Mesothelial cell of epicardium (in vitro differentiated cells): Measurements from ENCODE around the gene RRP36. TPM values are rescaled to one million over a fixed set of nuclear protein-coding genes. Genes with fewer than 3 reads are reported as not detected.
A peak's percentile ranks its signal among the peaks of the same experiment; 100 is the strongest.

ENCODE experiments used
- DNase-seq, 2 experiments: peaks; one replicate each; pipeline ENCODE4 v3.0.0; 2021; ENCODE audit warnings: low spot score in 2 of 2; ENCODE audit not compliant: unreplicated experiment in 2 of 2
- H3K27ac Mint-ChIP-seq: 2 replicates; pipeline ENCODE4 v1.8.0; 2021; ENCODE audit warnings: mixed read lengths
- H3K27me3 Mint-ChIP-seq: 2 replicates; pipeline ENCODE4 v1.8.0; 2021; ENCODE audit warnings: low read depth, mixed read lengths
- H3K36me3 Mint-ChIP-seq: 2 replicates; pipeline ENCODE4 v1.8.0; 2021; ENCODE audit warnings: mixed read lengths
- H3K4me1 Mint-ChIP-seq: 2 replicates; pipeline ENCODE4 v1.8.0; 2021; ENCODE audit warnings: mixed read lengths
- H3K4me3 Mint-ChIP-seq: 2 replicates; pipeline ENCODE4 v1.8.0; 2021; ENCODE audit warnings: mild to moderate bottlenecking, moderate library complexity, mixed read lengths
- H3K9me3 Mint-ChIP-seq: 2 replicates; pipeline ENCODE4 v1.8.0; 2021; ENCODE audit warnings: mixed read lengths
- total RNA-seq: library from RNA; stranded (reverse); gene quantifications from 3 replicates; pipeline ENCODE4 v1.2.1, GENCODE V29; 2021
- TF ChIP-seq, protein P1 (sequence below): fragments of 200-600 bp; sonication (generic); IDR thresholded peaks from one replicate; pipeline ENCODE4 v1.5.0; 2021; ENCODE audit warnings: antibody characterized with exemption; ENCODE audit not compliant: unreplicated experiment

RRP36 gene
- total RNA-seq, 1 donor from 2014 or later: 44.2 TPM

DNA sequence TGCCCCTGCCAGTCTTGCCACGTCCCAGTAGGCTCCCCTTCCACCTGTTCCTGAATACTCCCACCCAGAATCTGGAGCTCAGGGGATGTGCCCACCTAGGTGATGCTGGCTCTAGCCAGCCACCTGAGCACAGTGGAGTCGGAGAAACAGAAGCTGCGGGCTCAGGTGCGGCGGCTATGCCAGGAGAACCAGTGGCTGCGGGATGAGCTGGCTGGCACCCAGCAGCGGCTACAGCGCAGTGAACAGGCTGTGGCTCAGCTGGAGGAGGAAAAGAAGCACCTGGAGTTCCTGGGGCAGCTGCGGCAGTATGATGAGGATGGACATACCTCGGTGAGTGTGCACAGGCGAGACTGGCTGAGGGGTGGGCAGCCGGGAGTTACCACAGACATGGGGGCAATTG lies 41.4 kb downstream of the RRP36 start:
- Mint-ChIP-seq H3K9me3 (no peaks in the 10 kb centered on the region), H3K27ac (no peak overlapping the region), H3K4me1 (peaks cover 28% of the 10 kb centered on the region), H3K36me3 (peaks cover 29% of the 10 kb centered on the region), H3K27me3 (no peaks in the 10 kb centered on the region), H3K4me3 (no peak overlapping the region)
- DNase-seq: no peak
- TF ChIP-seq, protein P1, sequence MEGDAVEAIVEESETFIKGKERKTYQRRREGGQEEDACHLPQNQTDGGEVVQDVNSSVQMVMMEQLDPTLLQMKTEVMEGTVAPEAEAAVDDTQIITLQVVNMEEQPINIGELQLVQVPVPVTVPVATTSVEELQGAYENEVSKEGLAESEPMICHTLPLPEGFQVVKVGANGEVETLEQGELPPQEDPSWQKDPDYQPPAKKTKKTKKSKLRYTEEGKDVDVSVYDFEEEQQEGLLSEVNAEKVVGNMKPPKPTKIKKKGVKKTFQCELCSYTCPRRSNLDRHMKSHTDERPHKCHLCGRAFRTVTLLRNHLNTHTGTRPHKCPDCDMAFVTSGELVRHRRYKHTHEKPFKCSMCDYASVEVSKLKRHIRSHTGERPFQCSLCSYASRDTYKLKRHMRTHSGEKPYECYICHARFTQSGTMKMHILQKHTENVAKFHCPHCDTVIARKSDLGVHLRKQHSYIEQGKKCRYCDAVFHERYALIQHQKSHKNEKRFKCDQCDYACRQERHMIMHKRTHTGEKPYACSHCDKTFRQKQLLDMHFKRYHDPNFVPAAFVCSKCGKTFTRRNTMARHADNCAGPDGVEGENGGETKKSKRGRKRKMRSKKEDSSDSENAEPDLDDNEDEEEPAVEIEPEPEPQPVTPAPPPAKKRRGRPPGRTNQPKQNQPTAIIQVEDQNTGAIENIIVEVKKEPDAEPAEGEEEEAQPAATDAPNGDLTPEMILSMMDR: no peak

GRCh38 chr6:43070028-43070632 lies 48.7 kb downstream of the RRP36 start:
- Mint-ChIP-seq H3K9me3 (no peaks in the 10 kb centered on the region), H3K4me3 (no peak overlapping the region), H3K36me3 (peaks cover 27% of the 10 kb centered on the region), H3K27me3 (no peaks in the 10 kb centered on the region), H3K4me1 (peaks cover 18% of the 10 kb centered on the region), H3K27ac (peak overlapping the region; percentile 66)
- DNase-seq: peak in 1 of 2 experiments; percentile 48
- TF ChIP-seq, protein P1: peak; percentile 71

DNA sequence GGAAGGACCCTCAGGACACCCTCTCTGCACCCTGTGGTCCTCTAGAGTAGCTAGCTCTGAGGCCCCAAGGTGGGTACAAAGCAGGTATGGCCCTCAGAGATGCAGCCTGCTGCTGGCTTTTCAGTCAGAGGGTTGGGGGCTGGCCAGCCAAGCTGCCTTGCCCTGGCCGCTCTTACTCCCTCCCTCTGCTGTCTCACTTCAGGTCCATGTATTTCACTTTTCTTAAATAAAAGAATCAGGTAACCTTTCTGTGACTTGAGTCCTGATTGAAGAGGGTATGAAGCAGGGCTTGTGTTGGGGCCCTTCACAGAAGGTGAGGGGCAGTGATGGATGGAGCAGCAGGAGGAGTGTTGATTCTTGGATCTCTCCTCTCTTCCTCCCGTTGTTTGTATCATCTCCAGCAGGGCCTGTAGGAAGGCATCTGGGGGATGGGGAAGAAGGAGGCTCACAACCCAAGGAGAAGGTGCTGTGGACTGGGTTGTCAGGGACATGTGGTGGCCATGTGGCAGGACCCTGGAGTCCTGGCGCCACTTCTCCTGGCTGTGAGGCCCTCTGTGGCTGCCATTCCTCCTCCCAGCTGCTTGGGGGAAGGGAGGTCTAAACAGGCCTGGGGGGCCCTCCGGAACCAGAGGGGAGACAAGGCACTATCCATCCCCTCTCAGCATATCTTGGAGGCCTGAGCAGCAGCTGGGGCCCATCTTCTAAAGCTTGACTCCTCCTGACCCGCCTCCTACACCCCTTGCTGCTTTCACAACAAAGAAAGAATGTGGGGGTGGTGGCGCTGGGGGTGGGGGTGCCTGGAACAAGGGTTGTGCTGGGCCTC lies 53.6 kb downstream of the RRP36 start:
- Mint-ChIP-seq H3K4me3 (peak overlapping the region; percentile 68), H3K27ac (peak overlapping the region; percentile 92), H3K4me1 (peaks cover 44% of the 10 kb centered on the region), H3K27me3 (no peaks in the 10 kb centered on the region), H3K36me3 (peaks cover 13% of the 10 kb centered on the region), H3K9me3 (no peaks in the 10 kb centered on the region)
- TF ChIP-seq, protein P1: no peak
- peak in 1 of 2 experiments; percentile 52 for DNase-seq

GRCh38 chr6:43075670-43076463 lies 54.4 kb downstream of the RRP36 start, which contains the start of gene PTK7:
PTK7 (plus strand) TSS chr6:43076314; CDS start chr6:43076489, 175 bp downstream.
- Mint-ChIP-seq H3K36me3 (peaks cover 14% of the 10 kb centered on the region), H3K27ac (peak within 1 kb of the TSS; percentile 92), H3K27me3 (no peaks in the 10 kb centered on the region), H3K4me1 (peaks cover 42% of the 10 kb centered on the region), H3K9me3 (no peaks in the 10 kb centered on the region), H3K4me3 (peak within 1 kb of the TSS; percentile 86)
- peak; percentile 89 for DNase-seq
- TF ChIP-seq, protein P1: no peak

DNA sequence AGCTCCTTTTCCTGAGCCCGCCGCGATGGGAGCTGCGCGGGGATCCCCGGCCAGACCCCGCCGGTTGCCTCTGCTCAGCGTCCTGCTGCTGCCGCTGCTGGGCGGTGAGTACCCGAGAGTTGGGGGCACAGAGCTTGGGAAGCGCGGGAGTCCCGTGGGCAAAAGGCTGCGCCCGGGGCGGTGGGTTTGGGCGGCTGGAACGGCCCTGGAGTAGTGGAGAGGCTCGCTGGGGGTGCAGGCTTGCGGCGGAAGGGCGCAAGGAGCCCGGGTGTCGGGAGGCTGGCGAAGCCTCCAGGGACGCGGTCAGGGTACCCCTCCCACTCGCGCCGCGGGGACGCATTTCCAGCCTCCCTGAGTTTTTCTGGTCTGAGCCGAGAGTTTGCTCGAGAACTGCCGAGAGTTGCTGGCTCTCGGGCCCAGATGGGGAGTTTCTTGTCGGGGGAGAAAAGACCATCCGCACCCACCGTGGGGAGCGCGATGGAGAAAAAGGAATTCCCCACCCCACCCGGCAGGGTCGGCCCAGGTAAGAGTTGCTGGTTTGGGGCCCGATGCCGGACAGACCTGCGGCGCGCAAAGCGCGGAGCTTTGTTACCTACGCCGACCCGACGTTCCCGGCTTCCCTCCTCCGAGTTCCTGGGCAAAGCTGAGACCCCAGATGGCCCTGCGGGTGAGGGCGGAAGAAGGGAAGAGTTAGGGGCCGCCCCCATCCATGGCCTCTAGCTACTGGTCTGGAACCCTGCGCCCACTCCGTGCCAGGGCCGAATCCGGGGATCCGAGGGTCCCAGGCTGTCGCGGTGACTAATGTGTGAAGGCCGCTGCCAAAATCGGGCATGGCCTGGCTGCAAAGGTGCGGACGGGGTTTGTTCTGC lies 55.3 kb downstream of the RRP36 start:
- DNase-seq: peak; percentile 34 to 70
- no peaks in the 10 kb centered on the region for H3K9me3 Mint-ChIP-seq
- peak overlapping the region; percentile 86 for H3K4me3 Mint-ChIP-seq
- H3K27ac Mint-ChIP-seq: peak overlapping the region; percentile 54
- peaks cover 42% of the 10 kb centered on the region for H3K4me1 Mint-ChIP-seq
- H3K36me3 Mint-ChIP-seq: peaks cover 17% of the 10 kb centered on the region
- TF ChIP-seq, protein P1: no peak
- no peaks in the 10 kb centered on the region for H3K27me3 Mint-ChIP-seq
